HG03060 (cell line): ENCODE measurements around the gene FLVCR2.
"Not testable (repeated sequence)": the region's sequence is repeated elsewhere in the genome, so short reads cannot be mapped to it uniquely, and the experiment has no call there.

Source experiments
- ATAC-seq: cut with Tn5 transposase; IDR thresholded peaks from one replicate; pipeline ENCODE4 v1.9.1; 2021; ENCODE audit warnings: low read depth, moderate number of reproducible peaks; ENCODE audit not compliant: unreplicated experiment

The FLVCR2 gene

GRCh38 chr14:75589931-75590330 lies 11.5 kb downstream of the FLVCR2 start:
- ATAC-seq: no peak

DNA sequence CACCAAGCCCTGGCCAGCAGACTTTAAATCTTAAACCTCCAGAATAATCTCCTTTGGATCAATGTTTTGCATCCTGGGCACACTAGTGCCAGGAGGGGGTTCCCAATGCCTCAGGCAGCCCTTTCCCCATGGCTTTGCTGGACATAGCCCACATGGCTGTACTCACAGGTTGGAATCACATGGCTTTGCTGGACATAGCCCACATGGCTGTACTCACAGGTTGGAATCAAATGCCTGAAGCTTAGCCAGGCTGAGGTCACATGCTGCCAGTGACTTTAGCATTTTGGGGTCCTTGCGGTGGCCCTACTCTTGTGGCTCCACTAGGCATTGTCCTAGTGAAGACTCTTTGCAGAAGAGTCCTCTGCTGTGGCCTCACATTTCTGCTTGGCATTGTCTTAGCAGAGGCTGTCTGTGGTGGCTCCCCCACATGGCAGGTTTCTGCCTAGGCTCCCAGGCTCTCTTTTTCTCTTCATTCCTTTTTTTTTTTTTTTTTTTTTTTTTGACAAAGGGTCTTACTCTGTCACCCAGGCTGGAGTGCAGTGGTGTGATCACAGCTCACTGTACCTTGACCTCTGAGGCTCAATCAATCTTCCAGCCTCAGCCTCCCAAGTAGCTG lies 13.0 kb downstream of the FLVCR2 start:
- no peak for ATAC-seq

DNA sequence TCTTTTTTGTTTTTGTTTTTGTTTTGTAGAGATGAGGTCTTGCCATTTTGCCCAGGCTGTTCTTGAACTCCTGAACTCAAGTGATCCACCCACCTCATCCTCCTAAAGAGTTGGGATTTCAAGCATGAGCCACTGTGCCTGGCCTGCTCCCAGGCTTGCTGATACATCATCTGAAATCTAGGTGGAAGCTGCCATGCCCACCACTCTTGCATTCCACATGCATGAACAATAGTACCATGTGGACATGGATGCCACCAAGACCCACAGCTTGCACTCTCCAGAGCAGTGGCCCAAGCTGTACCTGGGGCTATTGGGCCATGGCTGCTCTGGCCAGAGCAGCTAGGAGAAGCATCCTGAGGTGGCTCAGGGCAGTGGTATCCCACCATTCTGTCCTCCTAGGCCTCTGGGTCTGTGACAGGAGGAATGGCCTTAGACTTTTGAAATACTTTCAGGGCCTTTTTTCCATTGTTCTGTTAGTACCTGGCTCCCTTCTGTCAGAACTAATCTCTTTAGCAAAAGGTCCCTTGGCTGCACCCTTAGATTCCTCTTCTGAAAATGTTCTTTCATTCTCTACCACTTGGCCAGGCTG lies 13.7 kb downstream of the FLVCR2 start:
- ATAC-seq: no peak

GRCh38 chr14:75595226-75595625 lies 16.8 kb downstream of the FLVCR2 start:
- ATAC-seq: no peak

DNA sequence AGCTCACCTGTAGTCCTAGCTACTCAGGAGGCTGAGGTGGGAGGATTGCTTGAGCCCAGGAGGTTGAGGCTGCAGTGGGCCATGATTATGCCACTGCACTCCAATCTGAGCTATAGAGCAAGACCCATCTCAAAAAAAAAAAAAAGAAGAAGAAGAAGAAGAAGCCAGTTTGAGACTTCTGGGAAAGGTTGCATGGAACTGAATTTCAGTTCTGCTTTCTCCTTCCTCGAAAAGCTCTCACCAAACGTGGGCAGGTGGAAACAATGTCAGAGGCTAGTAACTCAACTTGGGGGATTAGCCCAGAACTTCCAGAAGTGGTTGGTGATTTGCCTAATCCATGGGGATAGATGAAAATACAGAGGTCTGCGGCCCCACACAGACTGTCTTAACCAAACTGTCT lies 18.7 kb downstream of the FLVCR2 start:
- ATAC-seq: no peak

DNA sequence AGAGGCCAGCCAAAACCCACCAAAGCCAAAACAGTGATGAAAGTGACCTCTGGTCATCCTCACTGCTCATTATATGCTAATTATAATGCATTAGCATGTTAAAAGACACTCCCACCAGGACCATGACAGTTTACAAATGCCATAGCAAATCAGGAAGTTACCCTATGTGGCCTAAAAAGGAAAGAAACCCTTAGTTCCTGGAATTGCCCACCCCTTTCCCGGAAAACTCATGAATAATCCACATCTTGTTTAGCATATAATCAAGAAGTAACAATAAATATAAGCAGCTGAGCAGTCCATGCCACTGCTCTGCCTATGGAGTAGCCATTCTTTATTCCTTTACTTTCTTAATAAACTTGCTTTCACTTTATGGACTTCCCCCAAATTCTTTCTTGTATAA lies 21.7 kb downstream of the FLVCR2 start:
- not testable (repeated sequence) for ATAC-seq

DNA sequence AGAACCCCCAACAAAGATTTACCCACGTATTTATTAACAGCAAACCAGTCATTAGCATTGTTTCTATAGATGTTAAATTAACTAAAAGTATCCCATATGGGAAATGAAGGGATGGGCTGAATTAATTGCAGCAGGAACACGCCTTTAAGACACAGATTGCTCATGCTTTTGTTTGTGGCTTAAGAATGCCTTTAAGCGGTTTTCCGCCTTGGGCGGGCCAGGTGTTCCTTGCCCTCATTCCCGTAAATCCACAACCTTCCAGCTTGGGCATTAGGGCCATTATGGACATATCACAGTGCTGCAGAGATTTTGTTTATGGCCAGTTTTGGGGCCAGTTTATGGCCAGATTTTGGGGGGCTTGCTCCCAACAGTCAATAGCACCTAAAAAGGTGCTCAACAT lies 22.6 kb downstream of the FLVCR2 start:
- not testable (repeated sequence) for ATAC-seq

GRCh38 chr14:75602503-75602902 lies 24.1 kb downstream of the FLVCR2 start:
- ATAC-seq: no peak

GRCh38 chr14:75604979-75605851 lies 26.8 kb downstream of the FLVCR2 start:
- ATAC-seq: no peak

DNA sequence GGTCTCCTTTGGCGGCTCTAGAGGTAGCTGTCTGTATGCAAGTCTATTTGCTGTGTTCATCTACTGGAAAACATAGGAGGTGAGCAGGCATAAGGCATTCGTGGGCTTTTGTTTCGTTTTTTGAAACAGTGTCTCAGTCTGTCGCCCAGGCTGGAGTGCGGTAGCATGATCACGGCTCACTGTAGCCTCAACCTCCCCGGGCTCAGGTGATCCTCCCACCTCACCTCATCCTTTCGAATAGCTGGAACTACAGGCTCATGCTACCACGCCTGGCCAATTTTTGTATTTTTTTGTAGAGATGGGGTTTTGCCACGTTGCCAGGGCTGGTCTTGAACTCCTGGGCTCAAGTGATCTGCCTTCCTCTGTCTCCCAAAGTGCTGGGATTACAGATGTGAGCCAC lies 27.5 kb downstream of the FLVCR2 start:
- no peak for ATAC-seq

DNA sequence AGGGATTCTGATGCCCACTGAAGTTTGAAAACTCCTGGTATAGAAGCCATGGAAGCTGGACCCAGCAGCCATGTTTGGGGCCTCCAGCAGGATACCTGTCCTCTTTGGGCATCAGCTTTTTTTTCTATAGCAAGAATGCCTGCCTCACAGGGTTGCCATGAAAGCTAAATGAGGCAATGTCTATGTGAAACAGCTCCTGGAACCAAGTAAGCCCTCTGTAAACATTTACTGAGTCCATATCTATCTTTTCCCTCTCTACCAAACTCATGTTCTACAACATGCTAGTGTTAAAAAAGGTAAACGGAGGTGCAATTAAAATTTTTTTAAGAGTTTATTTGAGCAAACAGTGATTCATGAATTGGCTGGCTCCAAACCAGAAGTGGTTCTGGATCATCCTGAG lies 28.6 kb downstream of the FLVCR2 start:
- no peak for ATAC-seq

DNA sequence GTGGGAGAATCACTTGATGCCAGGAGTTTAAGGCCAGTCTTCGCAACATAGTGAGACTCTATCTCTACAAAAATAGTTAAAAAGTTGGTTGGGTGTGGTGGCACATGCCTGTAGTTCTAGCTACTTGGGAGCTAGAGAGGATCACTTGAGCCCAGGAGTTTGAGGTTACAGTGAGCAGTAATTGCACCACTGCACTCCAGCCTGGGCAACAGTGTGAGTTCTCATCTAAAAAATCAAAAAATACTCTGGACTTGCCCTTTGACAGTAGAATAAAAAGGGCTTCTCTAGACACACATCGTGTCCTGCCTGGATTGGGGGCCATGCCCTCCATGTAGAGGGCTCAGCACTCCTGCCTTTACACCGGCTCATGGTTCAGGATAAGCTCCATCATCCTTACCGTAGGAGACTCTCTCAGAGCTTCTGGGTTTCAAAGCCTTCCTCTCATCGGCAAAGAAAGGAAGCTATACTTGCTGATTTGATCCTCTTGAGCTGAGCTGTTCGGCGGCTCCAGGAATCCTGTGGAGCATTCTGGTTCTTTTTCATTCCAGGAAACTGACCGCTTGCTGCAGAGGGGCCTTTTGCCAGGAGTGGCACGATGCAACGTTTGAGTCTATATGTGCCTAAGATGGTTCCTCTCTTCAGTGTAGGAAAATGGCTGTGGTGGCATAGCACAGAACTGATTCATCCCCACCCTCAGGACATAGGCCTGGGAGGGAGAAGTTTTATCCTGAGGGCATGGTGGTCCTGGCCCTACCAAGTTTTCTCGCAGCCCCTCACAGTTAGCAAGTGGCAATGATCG lies 29.6 kb downstream of the FLVCR2 start:
- no peak for ATAC-seq

- no peak for ATAC-seq
Observed at GRCh38 chr14:75609116-75609515, 30.7 kb downstream of the FLVCR2 start.

DNA sequence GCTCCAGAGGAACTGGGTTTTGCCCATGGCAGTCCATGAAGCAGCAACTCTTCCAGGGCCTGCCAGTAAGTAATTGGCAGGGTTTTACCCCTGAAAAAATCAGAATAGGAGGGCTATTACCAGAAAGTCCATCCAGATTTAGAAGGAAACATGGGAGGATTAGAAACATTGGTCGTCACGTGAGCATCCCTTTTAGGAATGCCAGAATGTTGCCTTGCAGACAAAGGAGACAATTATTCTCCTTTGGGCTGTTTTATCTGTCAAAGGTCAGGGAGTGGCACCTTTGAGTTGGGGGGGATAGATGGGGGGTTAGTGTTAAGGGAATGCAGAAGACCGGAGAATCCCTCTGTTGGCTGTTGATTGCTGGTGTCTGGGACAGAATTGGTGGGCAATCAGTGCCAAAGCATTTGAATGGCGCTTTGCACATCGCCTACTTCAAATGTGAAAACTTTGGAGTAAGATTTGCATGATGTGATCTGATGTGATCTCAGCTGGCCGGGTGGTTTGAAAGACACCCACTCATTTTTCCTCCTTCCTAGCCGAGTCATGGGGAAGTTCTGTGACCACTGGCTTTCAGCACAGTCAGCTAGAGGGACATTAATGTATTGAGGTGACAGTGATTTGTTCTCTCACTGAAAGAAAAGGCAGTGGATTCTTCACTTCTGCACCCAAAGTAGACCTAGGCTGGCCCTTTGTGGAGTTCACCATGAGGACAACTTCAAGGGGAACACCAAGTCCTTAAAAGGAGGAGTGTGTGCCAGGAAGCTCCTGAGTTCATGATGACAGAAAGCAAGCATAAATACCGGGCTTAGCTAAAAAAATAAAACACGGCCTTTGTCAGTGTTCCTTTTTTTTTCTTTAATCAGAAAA lies 31.4 kb downstream of the FLVCR2 start:
- no peak for ATAC-seq

- no peak for ATAC-seq
Observed at GRCh38 chr14:75610834-75611233, 32.4 kb downstream of the FLVCR2 start.

DNA sequence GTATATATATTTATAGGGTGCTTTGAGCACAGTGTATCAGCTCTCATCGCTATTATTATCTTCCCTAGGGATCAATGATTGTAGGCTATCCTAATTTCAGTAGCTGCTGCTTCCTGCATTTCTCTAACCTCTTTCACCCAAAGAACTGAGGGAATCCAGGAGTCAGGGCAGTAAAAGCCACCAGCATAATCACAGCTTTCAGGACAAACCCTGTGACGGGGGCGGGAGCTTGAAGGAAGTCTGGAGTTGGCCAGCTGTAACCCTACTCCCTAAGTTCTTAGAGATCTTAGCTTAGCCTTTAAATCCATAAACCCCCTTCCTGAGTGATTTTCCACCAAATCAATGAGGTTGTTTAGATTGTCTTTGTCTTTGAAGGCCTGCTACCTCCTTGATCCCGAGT lies 33.7 kb downstream of the FLVCR2 start:
- no peak for ATAC-seq

DNA sequence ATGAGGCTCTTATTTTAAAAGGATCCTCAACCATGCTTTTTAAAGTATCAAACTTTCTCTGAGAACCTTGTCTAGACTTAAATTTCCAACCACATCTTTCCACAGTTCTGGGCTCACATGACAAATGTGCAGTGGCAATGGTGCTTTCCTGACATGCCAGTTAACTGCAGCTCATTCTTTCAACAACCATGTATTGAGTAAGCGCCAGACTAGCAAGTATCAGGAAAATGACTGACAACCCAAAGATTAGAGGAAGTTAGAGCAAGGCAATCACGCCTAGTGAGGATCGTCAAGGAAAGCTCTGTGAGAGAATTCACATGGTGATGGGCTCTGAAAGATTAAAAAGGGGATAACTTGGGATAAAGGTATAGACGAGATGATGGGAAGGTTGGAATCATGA lies 35.8 kb downstream of the FLVCR2 start:
- no peak for ATAC-seq

DNA sequence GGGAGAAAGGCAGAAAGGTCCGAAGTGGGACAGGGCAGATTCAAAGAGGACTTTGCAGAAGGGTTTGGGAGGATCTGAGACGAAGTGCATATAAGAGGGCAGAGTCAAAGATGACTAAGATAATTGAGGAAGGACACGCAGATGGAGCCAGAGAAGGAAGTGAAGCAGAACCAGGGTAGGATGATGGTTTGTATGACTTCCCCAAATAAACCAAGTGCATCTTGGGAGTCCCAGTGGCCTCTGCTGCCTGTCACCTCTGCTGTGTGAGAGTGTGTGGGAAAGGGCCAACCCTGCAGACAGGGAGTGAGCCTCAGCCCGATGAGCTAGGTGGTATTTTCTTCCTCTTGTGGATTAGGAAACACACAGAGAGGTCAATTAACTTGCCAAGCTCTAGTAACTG lies 36.8 kb downstream of the FLVCR2 start:
- ATAC-seq: no peak

GRCh38 chr14:75619548-75619947 lies 41.1 kb downstream of the FLVCR2 start:
- ATAC-seq: no peak

DNA sequence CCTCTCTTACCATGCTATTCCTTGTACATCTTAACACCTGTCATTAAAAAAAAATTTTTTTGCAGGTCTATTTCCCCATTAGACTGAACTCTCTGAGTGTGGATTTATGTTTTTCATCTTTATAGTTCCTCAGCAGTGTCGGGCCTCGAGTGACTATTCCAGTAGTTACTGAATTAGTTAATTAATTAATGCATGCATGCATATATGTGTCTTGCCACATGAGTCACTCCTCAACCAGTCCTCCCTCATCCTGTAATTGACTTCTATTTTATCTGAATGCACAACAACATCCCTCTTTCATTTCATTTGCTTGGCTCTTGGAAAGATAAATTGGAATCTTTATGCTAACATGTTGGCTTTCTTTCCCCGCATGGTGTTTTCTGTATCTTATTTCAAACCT lies 46.6 kb downstream of the FLVCR2 start:
- no peak for ATAC-seq
